ENCODE results near the gene NDUFS2. TPM values are rescaled to one million over a fixed set of nuclear protein-coding genes. Genes with fewer than 3 reads are reported as not detected.

NDUFS2 gene
- total and polyA plus RNA-seq, 9 of the 15 experiments (the other 6 are each of a cell fraction or from before 2014, with no cell fraction given): 70.0 to 176 (median 141) TPM

DNA sequence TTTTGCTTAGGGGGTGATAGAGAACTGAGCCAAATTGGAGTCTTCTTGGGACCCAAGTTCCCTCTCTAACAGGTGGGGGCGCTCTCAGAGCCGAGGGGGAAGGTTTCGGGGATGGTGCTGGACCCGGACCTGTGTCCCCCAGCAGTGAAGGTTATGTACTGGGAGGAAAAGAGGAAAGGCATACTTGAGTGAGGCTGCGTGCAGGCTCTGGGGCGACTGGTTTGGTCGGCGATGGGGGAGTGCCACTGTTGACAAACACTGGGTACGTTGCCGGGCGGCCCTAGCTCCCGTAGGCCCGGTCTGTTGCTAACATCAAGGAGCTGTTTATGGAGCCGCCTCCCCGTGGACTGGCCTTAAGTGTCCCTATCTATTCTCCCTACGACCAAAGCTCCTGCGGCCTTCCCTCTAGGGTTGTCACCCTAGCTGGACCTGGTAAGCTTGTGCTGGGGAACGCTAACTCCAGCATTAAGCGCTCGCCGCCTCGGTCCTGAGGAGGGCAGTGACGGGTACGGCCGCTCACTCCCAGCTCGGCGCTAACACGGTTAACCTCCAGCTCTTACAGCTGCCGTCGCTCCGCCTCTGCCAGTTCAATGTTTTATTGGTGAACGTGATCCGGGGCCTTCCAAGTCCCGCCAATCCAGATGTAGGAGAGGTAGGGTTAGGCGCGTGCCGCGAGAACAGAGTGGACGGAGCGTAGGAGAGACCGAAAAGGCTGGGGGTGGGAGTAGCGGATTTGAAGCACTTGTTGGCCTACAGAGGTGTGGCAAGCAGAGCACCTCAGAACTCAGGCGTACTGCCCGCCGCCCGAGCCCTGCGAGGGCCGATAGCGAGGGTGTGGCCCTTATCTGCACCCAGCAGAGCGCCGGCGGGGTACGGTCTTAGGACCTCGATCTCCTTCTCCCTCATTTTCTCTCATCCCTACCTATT lies 36.2 kb upstream of the NDUFS2 start, which contains the start of gene PPOX (continued):
- TF ChIP-seq, protein P1, sequence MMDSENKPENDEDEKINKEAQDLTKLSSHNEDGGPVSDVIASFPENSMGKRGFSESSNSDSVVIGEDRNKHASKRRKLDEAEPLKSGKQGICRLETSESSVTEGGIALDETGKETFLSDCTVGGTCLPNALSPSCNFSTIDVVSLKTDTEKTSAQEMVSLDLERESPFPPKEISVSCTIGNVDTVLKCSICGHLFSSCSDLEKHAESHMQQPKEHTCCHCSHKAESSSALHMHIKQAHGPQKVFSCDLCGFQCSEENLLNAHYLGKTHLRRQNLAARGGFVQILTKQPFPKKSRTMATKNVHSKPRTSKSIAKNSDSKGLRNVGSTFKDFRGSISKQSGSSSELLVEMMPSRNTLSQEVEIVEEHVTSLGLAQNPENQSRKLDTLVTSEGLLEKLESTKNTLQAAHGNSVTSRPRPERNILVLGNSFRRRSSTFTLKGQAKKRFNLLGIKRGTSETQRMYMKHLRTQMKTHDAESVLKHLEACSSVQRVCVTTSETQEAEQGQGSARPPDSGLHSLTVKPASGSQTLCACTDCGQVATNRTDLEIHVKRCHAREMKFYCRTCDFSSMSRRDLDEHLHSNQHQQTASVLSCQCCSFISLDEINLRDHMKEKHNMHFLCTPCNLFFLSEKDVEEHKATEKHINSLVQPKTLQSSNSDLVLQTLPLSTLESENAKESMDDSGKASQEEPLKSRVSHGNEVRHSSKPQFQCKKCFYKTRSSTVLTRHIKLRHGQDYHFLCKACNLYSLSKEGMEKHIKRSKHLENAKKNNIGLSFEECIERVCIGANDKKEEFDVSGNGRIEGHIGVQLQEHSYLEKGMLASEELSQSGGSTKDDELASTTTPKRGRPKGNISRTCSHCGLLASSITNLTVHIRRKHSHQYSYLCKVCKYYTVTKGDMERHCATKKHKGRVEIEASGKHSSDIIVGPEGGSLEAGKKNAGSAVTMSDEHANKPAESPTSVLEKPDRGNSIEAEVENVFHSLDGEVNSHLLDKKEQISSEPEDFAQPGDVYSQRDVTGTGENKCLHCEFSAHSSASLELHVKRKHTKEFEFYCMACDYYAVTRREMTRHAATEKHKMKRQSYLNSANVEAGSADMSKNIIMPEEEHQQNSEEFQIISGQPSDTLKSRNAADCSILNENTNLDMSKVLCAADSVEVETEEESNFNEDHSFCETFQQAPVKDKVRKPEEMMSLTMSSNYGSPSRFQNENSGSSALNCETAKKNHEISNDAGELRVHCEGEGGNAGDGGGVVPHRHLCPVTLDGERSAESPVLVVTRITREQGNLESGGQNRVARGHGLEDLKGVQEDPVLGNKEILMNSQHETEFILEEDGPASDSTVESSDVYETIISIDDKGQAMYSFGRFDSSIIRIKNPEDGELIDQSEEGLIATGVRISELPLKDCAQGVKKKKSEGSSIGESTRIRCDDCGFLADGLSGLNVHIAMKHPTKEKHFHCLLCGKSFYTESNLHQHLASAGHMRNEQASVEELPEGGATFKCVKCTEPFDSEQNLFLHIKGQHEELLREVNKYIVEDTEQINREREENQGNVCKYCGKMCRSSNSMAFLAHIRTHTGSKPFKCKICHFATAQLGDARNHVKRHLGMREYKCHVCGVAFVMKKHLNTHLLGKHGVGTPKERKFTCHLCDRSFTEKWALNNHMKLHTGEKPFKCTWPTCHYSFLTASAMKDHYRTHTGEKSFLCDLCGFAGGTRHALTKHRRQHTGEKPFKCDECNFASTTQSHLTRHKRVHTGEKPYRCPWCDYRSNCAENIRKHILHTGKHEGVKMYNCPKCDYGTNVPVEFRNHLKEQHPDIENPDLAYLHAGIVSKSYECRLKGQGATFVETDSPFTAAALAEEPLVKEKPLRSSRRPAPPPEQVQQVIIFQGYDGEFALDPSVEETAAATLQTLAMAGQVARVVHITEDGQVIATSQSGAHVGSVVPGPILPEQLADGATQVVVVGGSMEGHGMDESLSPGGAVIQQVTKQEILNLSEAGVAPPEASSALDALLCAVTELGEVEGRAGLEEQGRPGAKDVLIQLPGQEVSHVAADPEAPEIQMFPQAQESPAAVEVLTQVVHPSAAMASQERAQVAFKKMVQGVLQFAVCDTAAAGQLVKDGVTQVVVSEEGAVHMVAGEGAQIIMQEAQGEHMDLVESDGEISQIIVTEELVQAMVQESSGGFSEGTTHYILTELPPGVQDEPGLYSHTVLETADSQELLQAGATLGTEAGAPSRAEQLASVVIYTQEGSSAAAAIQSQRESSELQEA (IDR thresholded peaks at IDR 0.05; ENCODE audit: low read depth): peak; percentile 94
- TF ChIP-seq, protein P2, sequence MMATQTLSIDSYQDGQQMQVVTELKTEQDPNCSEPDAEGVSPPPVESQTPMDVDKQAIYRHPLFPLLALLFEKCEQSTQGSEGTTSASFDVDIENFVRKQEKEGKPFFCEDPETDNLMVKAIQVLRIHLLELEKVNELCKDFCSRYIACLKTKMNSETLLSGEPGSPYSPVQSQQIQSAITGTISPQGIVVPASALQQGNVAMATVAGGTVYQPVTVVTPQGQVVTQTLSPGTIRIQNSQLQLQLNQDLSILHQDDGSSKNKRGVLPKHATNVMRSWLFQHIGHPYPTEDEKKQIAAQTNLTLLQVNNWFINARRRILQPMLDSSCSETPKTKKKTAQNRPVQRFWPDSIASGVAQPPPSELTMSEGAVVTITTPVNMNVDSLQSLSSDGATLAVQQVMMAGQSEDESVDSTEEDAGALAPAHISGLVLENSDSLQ (IDR thresholded peaks at IDR 0.05): peak; percentile 80
- TF ChIP-seq, protein P3, sequence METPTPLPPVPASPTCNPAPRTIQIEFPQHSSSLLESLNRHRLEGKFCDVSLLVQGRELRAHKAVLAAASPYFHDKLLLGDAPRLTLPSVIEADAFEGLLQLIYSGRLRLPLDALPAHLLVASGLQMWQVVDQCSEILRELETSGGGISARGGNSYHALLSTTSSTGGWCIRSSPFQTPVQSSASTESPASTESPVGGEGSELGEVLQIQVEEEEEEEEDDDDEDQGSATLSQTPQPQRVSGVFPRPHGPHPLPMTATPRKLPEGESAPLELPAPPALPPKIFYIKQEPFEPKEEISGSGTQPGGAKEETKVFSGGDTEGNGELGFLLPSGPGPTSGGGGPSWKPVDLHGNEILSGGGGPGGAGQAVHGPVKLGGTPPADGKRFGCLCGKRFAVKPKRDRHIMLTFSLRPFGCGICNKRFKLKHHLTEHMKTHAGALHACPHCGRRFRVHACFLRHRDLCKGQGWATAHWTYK (CRISPR knock-in tag; IDR thresholded peaks at IDR 0.05): peak; percentile 56
- TF ChIP-seq BHLHE40 (IDR thresholded peaks at IDR 0.05; ENCODE audit: low read length): peak; percentile 96
- TF ChIP-seq, protein P4, sequence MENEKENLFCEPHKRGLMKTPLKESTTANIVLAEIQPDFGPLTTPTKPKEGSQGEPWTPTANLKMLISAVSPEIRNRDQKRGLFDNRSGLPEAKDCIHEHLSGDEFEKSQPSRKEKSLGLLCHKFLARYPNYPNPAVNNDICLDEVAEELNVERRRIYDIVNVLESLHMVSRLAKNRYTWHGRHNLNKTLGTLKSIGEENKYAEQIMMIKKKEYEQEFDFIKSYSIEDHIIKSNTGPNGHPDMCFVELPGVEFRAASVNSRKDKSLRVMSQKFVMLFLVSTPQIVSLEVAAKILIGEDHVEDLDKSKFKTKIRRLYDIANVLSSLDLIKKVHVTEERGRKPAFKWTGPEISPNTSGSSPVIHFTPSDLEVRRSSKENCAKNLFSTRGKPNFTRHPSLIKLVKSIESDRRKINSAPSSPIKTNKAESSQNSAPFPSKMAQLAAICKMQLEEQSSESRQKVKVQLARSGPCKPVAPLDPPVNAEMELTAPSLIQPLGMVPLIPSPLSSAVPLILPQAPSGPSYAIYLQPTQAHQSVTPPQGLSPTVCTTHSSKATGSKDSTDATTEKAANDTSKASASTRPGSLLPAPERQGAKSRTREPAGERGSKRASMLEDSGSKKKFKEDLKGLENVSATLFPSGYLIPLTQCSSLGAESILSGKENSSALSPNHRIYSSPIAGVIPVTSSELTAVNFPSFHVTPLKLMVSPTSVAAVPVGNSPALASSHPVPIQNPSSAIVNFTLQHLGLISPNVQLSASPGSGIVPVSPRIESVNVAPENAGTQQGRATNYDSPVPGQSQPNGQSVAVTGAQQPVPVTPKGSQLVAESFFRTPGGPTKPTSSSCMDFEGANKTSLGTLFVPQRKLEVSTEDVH (IDR thresholded peaks at IDR 0.05; ENCODE audit: low read depth, partially characterized antibody): peak; percentile 30
- peak; percentile 87 for TF ChIP-seq ATF7 (IDR thresholded peaks at IDR 0.05)
- TF ChIP-seq, protein P5, sequence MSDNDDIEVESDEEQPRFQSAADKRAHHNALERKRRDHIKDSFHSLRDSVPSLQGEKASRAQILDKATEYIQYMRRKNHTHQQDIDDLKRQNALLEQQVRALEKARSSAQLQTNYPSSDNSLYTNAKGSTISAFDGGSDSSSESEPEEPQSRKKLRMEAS (CRISPR knock-in tag; IDR thresholded peaks at IDR 0.05): peak; percentile 90
- TF ChIP-seq ZNF282 (CRISPR knock-in tag; IDR thresholded peaks at IDR 0.05): no peak
- no peak for TF ChIP-seq MAFG (tag; conservative IDR thresholded peaks at IDR 0.05)
- TF ChIP-seq EHMT2 (IDR thresholded peaks at IDR 0.05): peak; percentile 51; the same call in 1 of the 2 replicates
